ENCODE results near the gene LCE3D. TPM values are rescaled to one million over a fixed set of nuclear protein-coding genes. Genes with fewer than 3 reads are reported as not detected.

Gene LCE3D
- total and polyA plus RNA-seq, 2 donors (not counting 1 experiment from before 2014, with no cell fraction given) = not detected

GRCh38 chr1:152623203-152623844, 43.0 kb upstream of the LCE3D start:
- Histone ChIP-seq H3K4me1 (ENCODE audit: control insufficient read depth in 2 of 2, insufficient read depth in 2 of 2, low read length in 2 of 2) (no peaks in the 10 kb centered on the region), H3K4me2 (replicated peaks; ENCODE audit: low read depth, low read length, poor library complexity, severe bottlenecking) (no peak overlapping the region), H3K9ac (ENCODE audit: low read length) (no peak overlapping the region), H3K27ac (ENCODE audit: low read length in 2 of 2) (no peak overlapping the region), H3K27me3 (replicated peaks in 1 of 4; ENCODE audit: control extremely low read depth in 1 of 4, control insufficient read depth in 3 of 4, insufficient read depth in 4 of 4, low read length in 3 of 4) (peaks cover 0 to 12% (median 0%) of the 10 kb centered on the region in 4 experiments), H3K36me3 (replicated peaks in 1 of 2; ENCODE audit: control extremely low read depth in 1 of 2, control insufficient read depth in 1 of 2, extremely low read depth in 1 of 2, insufficient read depth in 2 of 2, low read length in 1 of 2) (no peaks in the 10 kb centered on the region), H4K20me1 (ENCODE audit: control insufficient read depth, insufficient read depth, low read length, poor library complexity, severe bottlenecking) (no peaks in the 10 kb centered on the region), H3K4me3 (ENCODE audit: control extremely low read depth in 1 of 5, extremely low read depth in 1 of 5, insufficient read depth in 1 of 5, low read depth in 2 of 5, low read length in 4 of 5) (no peak overlapping the region), H3K79me2 (ENCODE audit: control insufficient read depth, insufficient read depth, low read length) (no peaks in the 10 kb centered on the region), H3K9me3 (ENCODE audit: control extremely low read depth in 1 of 3, control insufficient read depth in 2 of 3, insufficient read depth in 1 of 3, low read length in 2 of 3) (peaks cover 0 to 12% (median 9%) of the 10 kb centered on the region in 3 donors), H2AFZ (ENCODE audit: insufficient read depth, low read depth, low read length, poor library complexity, severe bottlenecking) (no peak overlapping the region)
- no peak for ATAC-seq (ENCODE audit: low read depth)
- H3K27ac Mint-ChIP-seq = no peak overlapping the region
- peaks cover 10% of the 10 kb centered on the region for H3K9me3 Mint-ChIP-seq (ENCODE audit: insufficient read depth)
- intact Hi-C loops (cut with micrococcal nuclease) = no loop called here
- WGBS (ENCODE audit: insufficient coverage) = 24% methylated on average over 20 of the region's 29 CpGs
- peaks cover 41% of the 10 kb centered on the region for H3K27me3 Mint-ChIP-seq
- ChIA-PET POLR2A (no interaction called here), CTCF (no interaction called here)
- no peak overlapping the region for H3K4me3 Mint-ChIP-seq
- TF ChIP-seq EZH2 (IDR thresholded peaks at IDR 0.05; ENCODE audit: borderline replicate concordance, insufficient read depth, low read depth, low read length, poor library complexity, severe bottlenecking) = no peak
- TF ChIP-seq CTCF (IDR thresholded peaks at IDR 0.05) = no peak
- H3K4me1 Mint-ChIP-seq = no peaks in the 10 kb centered on the region
- no peak for DNase-seq

GRCh38 chr1:152622803-152623202, 42.5 kb upstream of the LCE3D start, which contains the start of gene LCE3A:
LCE3A (minus strand) TSS chr1:152623103; CDS start chr1:152623103, 0 bp downstream.
- ChIA-PET POLR2A (no interaction called here), CTCF (no interaction called here)
- Histone ChIP-seq H3K79me2 (ENCODE audit: control insufficient read depth, insufficient read depth, low read length) (no peaks in the 10 kb centered on the region), H3K4me3 (ENCODE audit: control extremely low read depth in 1 of 5, extremely low read depth in 1 of 5, insufficient read depth in 1 of 5, low read depth in 2 of 5, low read length in 4 of 5) (no peak within 1 kb of the TSS), H3K27ac (ENCODE audit: low read length in 2 of 2) (no peak within 1 kb of the TSS), H4K20me1 (ENCODE audit: control insufficient read depth, insufficient read depth, low read length, poor library complexity, severe bottlenecking) (no peaks in the 10 kb centered on the region), H3K27me3 (replicated peaks in 1 of 4; ENCODE audit: control extremely low read depth in 1 of 4, control insufficient read depth in 3 of 4, insufficient read depth in 4 of 4, low read length in 3 of 4) (peaks cover 0 to 12% (median 0%) of the 10 kb centered on the region in 4 experiments), H3K4me1 (ENCODE audit: control insufficient read depth in 2 of 2, insufficient read depth in 2 of 2, low read length in 2 of 2) (no peaks in the 10 kb centered on the region), H3K9me3 (ENCODE audit: control extremely low read depth in 1 of 3, control insufficient read depth in 2 of 3, insufficient read depth in 1 of 3, low read length in 2 of 3) (peaks cover 0 to 14% (median 12%) of the 10 kb centered on the region in 3 donors), H2AFZ (ENCODE audit: insufficient read depth, low read depth, low read length, poor library complexity, severe bottlenecking) (no peak within 1 kb of the TSS), H3K9ac (ENCODE audit: low read length) (no peak within 1 kb of the TSS), H3K36me3 (replicated peaks in 1 of 2; ENCODE audit: control extremely low read depth in 1 of 2, control insufficient read depth in 1 of 2, extremely low read depth in 1 of 2, insufficient read depth in 2 of 2, low read length in 1 of 2) (no peaks in the 10 kb centered on the region), H3K4me2 (replicated peaks; ENCODE audit: low read depth, low read length, poor library complexity, severe bottlenecking) (no peak within 1 kb of the TSS)
- Mint-ChIP-seq H3K4me1 (no peaks in the 10 kb centered on the region), H3K27ac (no peak within 1 kb of the TSS), H3K27me3 (peaks cover 36% of the 10 kb centered on the region), H3K4me3 (no peak within 1 kb of the TSS), H3K9me3 (ENCODE audit: insufficient read depth) (peaks cover 12% of the 10 kb centered on the region)
- intact Hi-C loops (cut with micrococcal nuclease) = no loop called here
- no peak for TF ChIP-seq CTCF (IDR thresholded peaks at IDR 0.05)
- TF ChIP-seq EZH2 (IDR thresholded peaks at IDR 0.05; ENCODE audit: borderline replicate concordance, insufficient read depth, low read depth, low read length, poor library complexity, severe bottlenecking) = no peak
- DNase-seq (no peak), ATAC-seq (ENCODE audit: low read depth) (no peak)
- 20% methylated on average over 9 of the region's 10 CpGs for WGBS (ENCODE audit: insufficient coverage)
